NCI-H446 (cell line): ENCODE results near the gene PSG1.
"Not testable (repeated sequence)": the region's sequence is repeated elsewhere in the genome, so short reads cannot be mapped to it uniquely, and the experiment has no call there.

Source experiments
- DNase-seq, 2 experiments: peaks; one replicate each; lab custom pipeline; 2025; lab: John Stamatoyannopoulos, UW

Gene PSG1

GRCh38 chr19:42819960-42820650, 59.4 kb downstream of the PSG1 start:
- not testable (repeated sequence) for DNase-seq

- DNase-seq, result no peak
Observed at GRCh38 chr19:42816894-42817293, 62.6 kb downstream of the PSG1 start.
